Activated T-helper 1 cell treated with Interleukin-2 at 50 U/mL for 16 hours (primary cell): ENCODE measurements around the gene GDAP1L1.
A peak's percentile ranks its signal among the peaks of the same experiment; 100 is the strongest.

Experiments used
- DNase-seq: peaks from one replicate; pipeline ENCODE4 v3.0.0-alpha.2; 2020; ENCODE audit warnings: low read depth

GDAP1L1 gene

DNA sequence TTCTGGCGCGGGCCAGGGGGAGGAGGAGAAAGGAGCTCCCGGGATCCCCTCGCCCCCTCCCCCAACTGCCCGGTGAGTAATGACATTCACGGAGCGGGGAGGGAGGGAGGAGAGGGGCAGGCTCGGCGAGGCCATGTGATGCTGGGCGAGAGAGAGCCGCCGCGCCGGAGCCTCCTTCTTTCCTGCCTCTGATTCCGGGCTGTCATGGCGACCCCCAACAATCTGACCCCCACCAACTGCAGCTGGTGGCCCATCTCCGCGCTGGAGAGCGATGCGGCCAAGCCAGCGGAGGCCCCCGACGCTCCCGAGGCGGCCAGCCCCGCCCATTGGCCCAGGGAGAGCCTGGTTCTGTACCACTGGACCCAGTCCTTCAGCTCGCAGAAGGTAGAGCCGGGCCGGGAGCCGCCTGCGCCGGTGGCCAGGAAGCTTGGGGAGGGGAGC is at the start of gene GDAP1L1:
Gene GDAP1L1, plus strand, starts transcription at position 178 of the 441 bp plus-strand sequence. Its CDS starts 27 bp downstream, at position 205.
- DNase-seq = no peak

DNA sequence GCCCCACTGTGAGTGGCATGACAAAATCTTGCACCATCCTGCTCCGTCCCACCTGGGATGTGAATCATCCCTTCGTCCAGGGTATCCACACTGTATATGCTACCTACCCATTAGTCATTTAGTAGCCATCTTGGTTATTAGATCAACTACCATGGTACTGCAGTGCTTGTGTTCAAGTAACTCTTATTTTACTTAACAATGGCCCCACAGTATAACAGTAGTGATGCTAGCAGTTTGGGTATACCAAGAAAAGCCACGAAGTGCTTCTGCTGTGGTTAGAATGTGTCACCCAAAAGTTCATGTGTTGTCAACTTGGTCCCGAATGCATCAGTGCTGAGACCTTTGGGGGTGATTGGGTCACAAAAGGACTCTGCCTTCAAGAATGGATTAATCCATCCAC is 48.2 kb upstream of the GDAP1L1 start:
- DNase-seq = no peak

- DNase-seq = no peak
Measured at GRCh38 chr20:44199877-44200276, 47.2 kb upstream of the GDAP1L1 start.

GRCh38 chr20:44200371-44200770 is 46.7 kb upstream of the GDAP1L1 start:
- DNase-seq = no peak

DNA sequence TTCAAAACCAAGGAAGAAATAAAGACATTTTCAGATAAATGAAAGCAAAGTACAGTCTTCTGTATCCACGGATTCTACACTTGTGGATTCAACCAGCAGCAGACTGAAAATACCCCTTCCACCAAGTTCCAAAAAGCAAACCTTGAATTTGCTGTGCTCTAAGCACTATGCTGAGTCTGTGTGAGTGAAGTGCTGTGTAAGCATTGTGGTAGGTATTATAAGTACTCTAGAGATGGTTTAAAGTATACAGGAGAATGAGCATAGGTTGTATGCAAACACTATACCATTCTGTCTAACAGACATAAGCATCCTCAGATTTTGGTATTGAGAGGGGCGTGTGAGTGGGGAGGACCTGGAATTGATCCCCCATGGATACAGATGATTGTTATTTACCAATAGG is 46.1 kb upstream of the GDAP1L1 start:
- DNase-seq = no peak

DNA sequence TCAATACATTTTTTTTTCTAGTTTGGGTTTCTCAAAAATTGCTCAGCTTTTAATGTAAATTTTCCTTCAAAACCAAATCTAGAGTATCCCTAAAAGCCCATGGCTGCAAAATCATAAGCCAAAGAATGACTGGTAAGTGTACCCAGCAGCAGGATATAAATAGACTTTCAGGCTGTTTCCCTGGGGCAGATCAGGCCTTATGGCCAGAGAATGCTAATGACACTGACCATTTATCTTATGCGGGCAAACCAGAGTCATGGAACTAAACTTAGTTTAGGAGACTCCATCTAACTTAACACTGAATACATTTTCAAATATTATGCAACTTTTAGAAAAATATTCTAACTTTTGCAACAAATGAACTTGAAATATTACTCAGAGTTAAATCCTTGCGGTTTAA is 43.9 kb upstream of the GDAP1L1 start:
- no peak for DNase-seq

- DNase-seq = no peak
Measured at GRCh38 chr20:44204156-44204831, 42.8 kb upstream of the GDAP1L1 start.

DNA sequence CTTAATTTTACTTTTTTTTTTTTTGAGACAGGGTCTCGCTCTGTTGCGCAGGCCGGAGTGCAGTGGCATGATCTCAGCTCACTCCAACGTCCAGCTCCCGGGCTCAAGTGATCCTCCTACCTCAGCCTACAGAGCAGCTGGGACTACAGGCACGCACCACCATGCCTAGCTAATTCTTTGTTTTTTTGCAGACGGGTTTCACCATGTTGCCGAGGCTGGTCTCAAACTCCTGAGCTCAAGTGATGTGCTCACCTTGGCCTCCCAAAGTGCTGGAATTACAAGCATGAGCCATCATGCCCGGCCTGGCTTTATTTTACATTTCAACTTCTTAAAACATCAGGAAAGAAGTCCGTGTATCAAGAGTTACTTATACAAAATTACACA is 42.3 kb upstream of the GDAP1L1 start:
- DNase-seq = no peak

- DNase-seq = no peak
Measured at GRCh38 chr20:44206132-44206531, 41.0 kb upstream of the GDAP1L1 start.

DNA sequence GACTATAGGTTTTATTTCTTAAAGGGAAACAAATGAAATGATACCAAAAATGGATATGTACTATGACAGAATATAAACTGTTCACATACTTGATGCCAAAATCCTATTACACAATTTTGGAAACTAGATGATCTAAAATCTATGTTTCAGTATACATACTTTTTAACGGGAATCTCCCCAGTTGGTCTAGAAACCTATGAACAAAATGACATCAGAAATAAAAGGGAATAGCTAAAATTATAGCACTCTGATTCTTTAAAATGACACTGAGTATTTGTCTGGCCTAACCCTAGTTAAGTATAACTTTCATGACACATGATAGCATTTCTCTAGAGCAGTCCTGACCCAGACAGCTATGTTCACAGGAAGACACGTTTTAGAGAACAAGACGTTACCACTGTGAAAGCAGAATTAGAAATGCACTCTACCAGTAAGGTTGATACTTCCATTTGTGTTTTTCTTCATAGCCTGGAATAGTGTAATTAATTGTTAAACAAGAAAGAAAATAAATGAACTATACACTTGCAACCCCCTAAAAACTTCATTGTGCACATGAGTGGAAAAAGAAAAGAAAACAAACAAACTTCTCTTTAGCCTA is 39.9 kb upstream of the GDAP1L1 start:
- DNase-seq = no peak

- no peak for DNase-seq
Measured at GRCh38 chr20:44208165-44208564, 38.9 kb upstream of the GDAP1L1 start.

DNA sequence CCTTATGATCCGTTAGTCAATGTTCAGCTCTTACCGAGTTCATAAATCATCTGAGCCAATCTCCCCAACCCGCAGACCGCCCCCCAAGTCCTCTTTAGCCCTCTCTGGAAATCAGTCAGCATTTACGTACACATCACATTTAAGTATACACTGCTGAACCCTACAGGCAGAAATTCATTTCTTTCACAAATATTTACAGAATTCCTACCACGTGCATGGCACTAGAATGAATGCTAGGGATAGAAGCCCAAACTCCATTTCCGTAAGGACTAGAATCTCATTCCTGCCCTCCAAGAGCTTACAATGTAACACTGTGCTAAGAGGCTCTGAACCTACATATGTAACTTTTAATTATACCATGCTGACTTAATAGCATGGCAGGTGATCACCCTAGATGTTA is 38.3 kb upstream of the GDAP1L1 start:
- no peak for DNase-seq

DNA sequence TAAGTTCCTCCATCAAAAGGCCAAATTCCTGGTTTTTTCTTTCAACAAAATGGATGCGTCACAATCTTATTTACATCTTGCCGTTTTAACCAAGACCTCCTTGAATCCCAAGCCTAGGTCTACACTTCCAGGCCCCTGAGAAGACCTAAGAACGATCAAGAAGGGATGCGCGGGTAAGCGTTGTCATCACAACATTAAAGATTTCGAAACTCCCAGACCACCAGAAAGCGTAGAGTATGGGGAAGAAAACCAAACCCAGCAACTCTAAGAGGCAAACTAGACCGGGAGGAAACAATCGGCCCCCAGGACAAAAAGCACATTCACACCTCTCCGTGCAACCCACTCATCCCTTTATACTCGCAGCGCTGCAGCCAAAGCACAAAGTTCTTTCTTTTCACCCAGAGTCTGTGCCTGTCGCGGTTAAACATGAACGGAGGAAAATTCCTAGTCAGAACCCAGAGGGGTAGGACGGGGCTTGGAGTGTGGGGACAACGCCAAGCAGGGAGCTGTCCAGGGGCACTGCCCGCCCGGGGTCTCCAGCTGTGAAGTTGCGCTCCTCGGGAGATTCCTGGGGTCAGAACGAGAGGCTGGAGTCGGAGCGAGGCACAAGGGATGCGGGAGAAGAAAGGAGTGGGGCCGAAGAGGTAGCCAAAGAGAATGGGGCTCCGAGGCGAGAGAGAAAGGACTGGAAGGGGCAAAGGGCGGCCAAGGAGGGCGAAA is 37.3 kb upstream of the GDAP1L1 start:
- DNase-seq = no peak

DNA sequence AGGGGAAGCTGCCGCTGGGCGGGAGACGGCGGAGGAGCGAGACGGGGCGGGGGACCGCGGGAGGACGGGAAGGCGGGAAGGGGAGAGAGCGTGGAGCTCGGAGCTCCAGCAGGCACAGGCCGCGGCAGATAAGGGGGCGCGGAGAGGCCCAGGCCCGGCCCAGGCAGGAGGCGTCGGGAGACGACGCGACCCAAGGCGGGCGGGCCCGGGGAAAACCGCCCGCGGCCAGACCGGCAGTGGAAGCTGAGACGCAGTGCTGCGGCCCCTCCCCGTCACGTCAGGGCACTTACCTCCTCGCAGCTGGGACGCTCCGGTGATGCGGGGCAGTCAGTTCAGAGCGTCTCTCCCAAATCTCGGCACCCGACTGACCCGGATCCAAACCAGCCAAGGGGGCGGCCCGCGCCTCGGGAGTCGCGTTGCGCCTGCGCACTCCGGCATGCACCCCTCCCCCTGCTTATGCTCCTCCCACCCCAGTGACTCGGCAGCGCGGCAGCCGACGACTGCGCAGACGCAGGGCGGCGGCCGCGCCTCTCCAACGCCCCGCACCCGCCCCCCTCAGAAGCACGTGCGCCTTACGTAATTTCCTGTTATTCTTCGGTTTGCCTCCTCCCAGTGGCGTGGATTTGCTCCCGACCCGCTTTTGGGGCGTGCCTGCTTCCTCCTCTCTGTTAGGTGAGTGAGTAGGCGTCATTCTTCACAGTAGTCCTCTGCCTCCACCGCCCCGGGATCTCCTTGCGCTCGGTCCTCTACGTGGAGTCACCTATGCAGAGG is 36.5 kb upstream of the GDAP1L1 start, which contains the start of gene OSER1:
Gene OSER1, minus strand, starts transcription at position 366 of the 771 bp plus-strand sequence. CDS start 3,814 bp downstream, outside the sequence.
- peak; percentile 98 for DNase-seq

DNA sequence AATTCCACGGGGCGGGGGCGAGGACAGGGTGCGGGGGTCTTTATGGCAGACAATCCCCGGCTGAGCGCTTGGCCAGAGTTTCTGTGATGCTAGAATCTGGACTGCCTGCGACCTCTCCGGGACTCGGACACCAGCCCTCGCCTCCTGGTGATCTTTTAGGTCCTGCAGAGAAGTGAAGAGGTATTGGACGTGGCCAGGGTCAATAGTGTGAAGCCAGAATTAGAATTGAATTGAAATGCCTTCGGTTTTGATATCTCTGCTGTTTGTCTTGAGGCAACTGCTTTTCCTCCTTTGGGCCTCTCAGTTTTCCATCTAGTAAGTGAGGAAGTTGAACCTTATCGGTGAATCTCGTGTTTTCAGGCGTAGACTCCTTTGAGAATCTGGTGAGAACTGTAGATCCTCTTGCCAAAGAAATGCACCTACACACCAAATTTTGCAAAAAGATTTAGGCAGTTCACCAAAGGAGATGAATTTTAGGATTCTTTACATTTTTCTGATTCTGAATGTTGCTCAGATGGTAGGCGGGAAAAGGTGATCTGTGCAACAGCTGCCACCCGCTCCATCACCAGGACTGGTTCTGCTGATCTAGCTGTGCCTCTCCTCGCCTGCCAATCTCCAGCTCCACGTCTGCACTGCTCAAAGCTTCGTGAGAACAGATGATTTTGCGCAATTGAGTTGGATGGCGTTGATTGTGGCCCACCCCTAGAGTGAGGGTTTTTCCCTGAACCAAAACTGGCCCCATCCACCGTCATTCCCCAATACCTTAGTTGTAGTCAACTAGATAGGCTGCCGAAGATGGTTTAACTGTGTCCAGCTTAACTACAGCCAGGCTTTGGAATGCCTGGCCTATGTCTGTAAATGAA is 35.7 kb upstream of the GDAP1L1 start:
- DNase-seq = no peak

GRCh38 chr20:44212792-44213191 is 34.3 kb upstream of the GDAP1L1 start:
- no peak for DNase-seq

- DNase-seq = peak; percentile 53
Measured at GRCh38 chr20:44215125-44215524, 32.0 kb upstream of the GDAP1L1 start.

- peak; percentile 46 for DNase-seq
Measured at GRCh38 chr20:44217342-44218092, 29.6 kb upstream of the GDAP1L1 start.

- DNase-seq = peak; percentile 34
Measured at GRCh38 chr20:44218446-44218845, 28.7 kb upstream of the GDAP1L1 start.

DNA sequence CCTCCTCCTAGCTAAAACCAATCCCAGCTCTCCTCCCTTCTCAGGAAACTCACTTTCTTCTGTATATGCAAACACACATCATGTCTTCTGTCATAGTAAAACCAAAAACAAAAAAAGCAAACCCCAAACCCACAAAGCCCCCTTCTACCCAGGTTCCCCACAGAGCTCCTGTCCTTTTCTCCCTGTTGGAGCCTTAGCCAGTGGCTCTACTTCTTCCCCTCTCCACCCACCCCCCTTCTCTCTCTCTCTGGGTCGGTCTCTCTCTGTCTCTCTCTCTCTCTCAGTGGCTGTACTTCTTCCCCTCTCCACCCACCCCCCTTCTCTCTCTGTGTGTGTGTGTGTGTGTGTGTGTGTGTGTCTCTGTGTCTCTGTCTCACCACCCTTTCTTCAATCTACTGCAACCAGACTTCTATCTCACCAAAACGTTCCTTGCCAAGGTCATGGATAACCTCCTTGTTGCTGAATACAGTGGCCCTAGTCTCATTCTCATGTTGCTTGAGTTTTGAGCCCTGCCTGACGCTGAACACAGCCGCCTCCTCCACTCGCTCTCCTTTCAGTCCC is 27.9 kb upstream of the GDAP1L1 start:
- no peak for DNase-seq
